GM18868 (cell line): ENCODE data around the gene ZNF79.
A peak's percentile ranks its signal among the peaks of the same experiment; 100 is the strongest.

Experiments
- ATAC-seq: cut with Tn5 transposase; IDR thresholded peaks from one replicate; pipeline ENCODE4 v1.9.1; 2021; ENCODE audit warnings: mild to moderate bottlenecking, moderate library complexity; ENCODE audit not compliant: unreplicated experiment

The ZNF79 gene

DNA sequence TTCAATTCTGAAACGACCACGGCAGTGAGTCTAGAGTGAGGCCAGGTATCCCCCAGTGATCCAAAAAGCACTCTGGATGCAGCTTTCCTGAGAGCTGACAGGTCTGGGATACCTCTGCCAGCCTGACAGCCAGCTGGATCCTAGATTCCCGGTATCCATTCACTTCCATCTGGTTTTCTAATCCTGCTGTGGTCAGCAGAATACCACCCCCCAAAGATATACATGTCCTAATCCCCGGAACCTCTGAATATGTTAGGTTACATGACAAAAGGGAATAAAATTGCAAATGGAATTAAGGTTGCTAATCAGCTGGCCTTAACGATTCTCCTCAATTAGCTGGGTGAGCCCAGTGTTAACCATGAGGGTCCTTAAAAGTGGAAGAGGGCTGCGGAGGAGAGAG, 1.4 kb upstream of the ZNF79 start:
- no peak for ATAC-seq

DNA sequence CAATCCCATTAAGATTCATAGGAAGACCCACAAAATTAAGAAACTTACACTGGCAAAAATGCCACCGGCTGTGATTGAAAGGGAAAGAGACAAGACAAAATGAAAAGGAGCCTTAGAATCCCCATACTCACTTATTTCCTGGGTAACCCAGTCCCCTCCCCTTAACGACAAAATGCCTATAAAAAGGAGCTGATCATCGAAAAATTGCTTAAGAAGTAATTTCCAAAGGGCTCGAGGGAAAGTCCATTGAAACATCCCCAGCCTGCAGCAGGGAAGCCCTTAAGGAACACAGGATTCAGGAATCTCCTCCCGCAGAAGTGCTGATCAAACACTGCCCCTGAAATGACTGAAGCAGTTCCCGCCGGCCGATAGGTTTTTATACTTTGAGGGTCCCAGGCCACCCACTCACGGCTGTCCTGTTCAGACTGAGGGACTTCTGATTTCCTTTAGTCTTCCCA, 677 bp upstream of the ZNF79 start:
- ATAC-seq = no peak

DNA sequence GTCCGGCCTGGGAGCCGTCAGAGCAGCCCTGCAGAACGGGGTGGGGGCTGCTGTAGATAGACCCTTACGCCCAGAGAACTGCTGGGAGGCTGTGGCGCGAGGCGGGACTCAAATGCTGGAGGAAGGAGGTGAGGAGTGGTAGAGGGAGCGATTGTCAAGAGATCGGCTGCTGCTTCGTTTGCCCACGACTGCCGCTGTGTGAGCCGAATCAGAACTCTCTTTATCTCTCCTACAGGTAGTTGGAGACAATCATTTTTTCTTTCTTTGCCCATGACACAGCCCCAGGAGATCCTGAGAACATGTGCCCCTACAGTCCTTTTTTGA, 456 bp downstream of the ZNF79 start:
- ATAC-seq = no peak

DNA sequence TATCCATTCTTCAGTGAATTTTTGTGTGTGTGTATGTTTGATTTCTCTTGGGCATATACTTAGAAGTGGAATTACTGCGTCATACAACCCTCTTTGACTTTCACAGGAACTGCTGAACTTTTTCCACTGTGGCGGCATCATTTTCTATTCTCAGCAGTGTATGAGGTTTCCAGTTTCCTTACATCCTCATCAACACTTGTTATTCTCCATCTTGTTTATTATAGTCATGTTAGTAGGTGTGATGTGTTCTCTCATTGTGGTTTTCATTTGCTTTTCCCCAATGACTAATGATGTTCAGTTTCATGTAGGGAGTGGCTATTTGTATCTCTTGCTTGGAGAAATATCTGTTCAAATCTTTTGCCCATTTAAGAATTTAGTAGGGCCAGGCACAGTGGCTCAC, 2.6 kb downstream of the ZNF79 start:
- no peak for ATAC-seq

DNA sequence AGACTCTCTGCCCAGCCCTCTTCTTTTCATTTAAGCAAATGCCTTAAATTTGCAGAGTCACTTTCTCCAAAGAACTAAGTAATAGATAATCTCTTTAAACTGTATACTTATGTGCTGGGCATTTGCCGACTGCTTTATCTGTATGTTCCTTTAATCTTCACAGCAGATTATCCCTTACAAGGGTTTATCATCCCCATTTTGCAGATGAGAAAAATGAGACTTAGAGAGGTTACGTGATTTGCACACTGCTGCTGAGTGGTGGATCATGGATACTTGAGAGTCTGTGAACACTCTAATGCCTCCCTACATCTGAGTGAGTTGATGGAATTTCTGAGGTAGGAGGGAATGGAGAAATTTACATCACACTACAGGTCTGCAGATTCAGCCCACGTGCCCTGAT, 4.2 kb downstream of the ZNF79 start:
- ATAC-seq = no peak

DNA sequence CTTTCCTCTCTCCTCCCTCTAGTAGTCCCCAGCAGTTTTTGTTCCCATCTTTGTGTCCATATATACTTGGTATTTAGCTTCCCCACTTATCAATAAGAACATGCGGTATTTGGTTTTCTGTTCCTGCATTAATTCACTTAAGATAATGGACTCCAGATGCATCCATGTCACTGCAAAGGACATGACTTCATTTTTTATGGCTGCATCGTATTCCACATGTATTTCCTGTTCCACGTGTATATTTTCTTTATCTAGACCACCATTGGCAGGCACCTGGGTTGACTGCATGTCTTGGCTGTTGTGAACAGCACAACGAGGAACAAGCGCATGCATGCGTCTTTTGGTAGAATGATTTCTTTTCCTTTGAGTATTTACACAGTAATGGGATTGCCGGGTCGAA, 6.2 kb downstream of the ZNF79 start:
- ATAC-seq = no peak

DNA sequence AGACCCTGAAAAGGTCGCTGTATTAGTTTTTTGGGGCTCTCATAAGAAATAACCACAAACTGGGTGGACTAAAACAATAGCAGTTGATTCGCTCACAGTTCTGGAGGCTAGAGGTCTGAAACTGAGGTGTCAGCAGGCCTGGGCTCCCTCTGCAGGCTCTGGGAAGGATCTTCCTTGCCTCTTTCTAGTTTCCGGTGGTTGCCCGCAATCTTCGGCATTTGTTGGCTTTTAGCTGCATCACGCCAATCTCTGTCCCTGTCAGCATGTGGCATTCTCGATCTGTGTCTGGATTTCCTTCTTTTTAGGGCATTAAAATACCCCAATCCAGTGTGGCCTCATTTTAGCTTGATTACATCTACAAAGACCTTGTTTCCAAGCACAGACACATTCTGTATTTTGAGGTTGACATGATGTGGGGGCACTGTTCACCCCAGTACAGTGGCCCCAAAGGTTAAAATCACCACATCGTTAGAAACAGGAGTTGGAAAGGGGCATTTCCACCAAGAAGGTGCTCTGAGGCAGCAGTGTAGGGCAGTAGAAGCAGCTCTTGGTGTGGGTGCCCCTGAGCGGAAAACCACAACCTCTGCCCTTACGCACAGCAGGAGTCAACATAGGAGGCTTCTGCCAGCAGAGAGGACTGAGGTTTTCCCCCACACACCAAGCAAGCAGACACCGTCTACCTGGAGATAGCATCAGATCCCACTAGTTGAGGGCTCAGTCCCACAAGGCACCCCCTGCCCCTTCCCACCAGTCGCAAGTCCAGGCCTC, 13.5 kb downstream of the ZNF79 start:
- no peak for ATAC-seq

DNA sequence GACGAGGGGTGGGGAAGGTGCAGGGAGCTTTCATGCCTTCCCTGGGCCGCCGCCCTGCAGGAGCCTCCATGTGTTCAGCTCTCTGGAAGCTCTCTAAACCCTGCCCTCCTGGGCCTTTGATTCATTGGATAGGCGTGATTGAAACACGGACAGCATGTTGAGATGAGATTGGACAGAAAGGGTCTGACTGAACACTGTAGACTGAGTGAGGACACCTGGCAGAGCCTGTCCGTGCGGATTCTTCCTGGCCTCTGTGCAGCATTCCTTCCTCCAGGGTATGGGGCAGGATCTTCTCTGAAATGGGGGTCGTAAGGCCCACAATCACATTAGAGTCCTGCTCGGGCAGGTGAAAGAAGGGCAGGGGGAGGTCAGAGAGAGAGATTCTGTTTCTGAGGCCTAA, 14.2 kb downstream of the ZNF79 start:
- ATAC-seq = no peak

DNA sequence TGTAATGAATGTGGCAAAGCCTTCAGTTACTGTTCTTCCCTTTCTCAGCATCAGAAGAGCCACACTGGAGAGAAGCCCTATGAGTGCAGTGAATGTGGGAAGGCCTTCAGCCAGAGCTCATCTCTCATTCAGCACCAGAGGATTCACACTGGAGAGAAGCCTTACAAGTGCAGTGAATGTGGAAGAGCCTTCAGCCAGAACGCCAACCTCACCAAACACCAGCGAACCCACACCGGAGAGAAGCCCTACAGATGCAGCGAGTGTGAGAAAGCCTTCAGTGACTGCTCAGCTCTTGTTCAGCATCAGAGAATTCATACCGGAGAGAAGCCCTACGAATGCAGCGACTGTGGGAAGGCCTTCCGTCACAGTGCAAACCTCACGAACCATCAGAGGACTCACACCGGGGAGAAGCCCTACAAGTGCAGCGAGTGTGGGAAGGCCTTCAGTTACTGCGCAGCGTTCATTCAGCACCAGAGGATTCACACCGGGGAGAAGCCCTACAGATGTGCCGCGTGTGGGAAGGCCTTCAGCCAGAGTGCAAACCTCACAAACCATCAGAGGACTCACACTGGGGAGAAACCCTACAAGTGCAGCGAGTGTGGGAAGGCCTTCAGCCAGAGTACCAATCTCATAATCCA, 20.2 kb downstream of the ZNF79 start:
- ATAC-seq = no peak

DNA sequence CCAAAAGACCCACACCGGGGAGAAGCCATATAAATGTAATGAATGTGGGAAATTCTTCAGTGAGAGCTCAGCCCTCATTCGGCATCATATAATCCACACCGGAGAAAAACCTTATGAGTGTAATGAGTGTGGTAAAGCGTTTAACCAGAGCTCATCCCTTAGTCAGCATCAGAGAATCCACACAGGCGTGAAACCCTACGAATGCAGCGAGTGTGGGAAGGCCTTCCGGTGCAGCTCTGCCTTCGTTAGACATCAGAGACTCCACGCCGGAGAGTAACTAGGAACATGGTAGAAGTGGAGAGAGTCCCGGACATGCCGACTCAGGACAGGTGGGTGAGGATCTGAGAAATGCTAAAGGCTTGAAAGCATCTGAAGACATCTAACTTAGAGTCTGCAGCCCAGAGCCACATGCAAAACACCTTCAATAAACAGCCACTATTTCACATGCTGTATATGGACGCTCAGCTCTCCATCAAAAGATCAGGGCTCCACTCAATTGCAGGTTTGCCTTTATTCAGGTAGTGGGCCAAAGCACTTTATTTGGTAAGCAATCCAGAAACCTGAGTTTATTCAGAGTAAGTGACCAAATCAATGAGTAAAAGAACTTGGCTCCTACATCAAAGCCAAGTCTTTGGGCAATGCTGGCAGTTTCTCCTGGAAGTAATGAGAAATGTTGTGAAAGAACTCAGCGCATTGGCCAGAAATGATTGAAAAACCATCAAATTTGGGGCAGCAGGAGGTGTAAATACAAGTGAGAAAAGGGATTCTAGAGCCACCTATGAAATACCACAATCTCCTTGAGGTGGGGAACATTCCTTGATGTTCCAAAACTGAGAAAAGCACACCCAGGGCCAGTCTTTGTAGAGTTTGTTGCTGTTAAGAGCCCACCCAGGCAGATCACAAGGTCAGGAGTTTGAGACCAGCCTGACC, 21.0 kb downstream of the ZNF79 start:
- no peak for ATAC-seq

DNA sequence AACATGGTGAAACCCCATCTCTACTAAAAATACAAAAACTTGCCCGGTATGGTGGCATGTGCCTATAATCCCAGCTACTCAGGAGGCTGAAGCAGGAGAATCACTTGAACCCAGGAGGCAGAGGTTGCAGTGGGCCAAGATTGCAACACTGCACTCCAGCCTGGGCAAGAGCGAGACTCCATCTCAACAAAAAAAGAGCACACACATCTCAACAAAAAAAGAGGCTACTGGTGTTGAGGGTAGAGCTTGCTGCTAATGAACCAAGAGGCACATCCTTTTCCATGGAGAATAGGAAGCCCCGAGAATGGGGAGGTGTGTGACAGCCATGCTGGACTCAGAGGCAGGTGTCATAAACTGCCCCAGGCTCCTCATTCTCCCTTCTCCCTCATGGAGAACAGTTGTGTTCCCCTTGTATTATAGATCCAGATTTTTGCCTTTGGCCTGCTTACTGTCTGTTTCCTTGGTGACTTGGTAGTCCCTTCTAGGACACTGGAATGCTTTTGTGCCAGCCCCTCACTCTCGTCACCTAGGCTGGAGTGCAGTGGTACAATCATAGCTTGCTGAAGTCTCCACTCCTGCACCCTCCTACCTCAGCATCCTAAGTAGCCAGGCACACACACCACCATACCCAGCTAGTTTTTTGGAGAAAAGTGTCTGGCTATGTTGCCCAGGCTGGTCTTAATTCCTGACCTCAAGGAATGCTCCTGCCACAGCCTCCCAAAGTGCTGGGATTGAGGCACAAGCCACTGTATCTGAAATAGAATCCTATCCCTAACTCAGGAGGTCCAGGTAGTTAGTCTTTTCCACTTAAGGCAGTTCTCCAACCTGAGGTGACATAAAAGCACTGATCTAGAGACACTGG, 21.9 kb downstream of the ZNF79 start:
- no peak for ATAC-seq

DNA sequence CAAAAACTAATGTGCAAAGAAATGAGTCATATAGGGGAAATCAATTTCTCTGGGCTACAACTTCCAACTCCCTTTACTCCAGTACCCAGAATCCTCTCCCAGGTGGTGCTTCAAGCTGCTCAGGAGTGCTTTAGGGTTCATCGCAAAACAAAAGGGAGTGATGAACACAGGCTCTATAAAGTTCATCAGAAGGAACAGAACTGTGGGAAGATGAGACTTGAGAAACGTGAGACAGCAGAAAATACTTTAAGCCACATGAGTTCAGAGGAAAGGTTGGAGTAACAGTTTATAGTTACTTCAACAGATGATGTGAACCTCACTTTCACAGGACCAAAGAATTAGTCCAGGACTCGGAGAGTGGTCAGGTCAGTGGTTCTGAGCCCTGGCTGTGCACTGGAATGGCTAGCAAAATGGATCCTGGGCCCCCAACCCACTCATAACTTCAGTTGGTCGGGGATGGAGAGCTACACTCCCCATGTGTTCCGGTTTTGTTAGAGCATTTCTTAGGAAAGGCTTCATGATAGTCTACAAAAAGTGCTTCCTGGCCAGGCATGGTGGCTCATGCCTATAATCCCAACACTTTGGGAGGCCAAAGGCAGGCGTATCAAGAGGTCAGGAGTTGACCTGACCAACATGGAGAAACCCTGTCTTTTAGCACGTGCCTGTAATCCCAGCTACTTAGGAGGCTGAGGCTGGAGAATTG, 22.7 kb downstream of the ZNF79 start:
- no peak for ATAC-seq

DNA sequence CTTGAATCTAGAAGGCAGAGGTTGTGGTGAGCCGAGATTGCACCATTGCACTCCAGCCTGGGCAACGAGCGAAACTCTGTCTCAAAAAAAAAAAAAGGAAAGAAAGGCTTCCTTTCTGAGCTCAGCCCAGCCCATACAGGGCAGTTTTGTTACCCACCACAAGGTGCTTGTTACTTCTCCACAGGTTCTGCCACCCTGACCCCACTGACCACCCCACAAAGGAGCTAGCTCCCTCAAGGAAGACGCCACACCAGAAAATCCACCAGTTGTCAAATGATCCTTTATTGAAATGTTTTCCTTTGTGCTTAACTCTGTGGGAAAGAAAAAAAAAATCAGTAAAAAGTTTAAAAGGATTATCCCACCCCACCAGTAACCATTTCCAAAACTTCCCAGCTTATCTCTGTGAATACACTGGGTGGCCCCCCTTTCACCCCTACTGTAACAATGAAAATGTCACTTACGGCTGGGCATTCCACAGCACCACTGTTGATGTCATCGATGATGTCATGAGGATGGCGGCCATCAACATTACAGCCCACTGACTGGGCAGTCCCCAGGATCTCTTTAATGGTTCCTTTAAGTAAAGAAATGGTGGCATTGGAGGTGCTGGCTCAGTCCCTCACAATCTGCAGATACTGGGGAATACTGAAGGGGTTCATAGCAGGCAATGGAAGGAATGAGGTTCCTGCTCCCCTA, 23.4 kb downstream of the ZNF79 start:
- ATAC-seq = no peak

DNA sequence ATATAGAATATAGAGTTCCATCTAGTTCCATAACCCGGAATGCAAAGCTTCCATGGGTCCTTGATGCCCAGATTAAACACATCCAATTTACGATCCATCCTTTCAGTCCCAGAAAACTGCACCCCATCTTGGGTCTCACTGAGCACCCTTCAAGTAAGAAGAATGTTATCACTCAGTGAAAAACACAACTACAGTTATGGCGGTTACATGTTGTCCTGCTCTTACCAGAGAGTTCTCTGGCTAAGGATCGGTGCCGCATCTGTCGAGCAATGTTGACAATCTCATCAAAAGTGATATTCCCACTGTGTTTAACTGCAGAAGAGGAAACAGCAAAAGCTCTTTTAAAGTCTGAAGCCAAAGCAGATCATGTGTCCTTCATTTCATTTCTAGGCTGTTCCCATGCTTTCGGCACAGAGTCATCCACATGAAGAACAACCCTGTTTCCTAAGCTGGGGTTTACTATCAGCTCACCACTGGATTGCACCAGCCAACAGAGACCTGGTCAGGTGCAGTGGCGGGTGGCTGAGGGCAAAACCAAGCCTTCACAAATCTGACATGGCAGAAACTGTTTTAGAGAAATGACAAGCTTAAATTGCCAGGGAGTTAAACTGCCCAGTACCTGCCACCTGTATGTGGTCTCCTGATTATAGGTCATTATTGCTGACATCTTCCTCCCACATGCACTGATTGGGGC, 24.1 kb downstream of the ZNF79 start:
- ATAC-seq = no peak

DNA sequence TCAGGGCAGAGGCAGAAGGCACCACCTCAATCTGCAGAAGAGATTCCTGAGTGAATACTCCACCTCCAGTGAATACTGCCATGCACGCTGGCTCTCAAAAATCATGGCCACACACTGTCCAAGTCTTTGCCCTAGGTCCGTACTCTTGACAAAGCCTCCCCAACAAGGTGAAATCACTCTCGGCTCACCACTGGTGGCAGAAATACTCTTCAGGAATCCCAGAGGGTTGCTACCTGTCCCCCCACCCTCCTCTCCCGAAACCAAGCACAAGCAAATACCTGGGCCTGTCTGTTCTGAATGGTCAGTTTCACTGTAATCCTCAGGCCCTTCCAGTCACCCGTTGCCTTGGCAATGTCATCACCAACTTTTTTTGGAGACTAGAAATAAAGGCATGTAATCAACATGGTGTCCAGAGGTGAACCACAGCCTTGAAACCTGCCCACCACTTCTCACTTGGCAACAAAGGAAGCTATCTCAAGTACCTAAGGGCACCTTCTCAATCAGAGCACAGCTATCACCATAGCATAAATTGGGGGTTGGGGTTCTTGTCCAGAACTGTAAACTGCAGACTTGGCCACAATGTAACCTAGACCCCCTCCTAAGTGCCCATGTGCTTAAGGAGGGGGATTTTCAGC, 25.3 kb downstream of the ZNF79 start:
- no peak for ATAC-seq

DNA sequence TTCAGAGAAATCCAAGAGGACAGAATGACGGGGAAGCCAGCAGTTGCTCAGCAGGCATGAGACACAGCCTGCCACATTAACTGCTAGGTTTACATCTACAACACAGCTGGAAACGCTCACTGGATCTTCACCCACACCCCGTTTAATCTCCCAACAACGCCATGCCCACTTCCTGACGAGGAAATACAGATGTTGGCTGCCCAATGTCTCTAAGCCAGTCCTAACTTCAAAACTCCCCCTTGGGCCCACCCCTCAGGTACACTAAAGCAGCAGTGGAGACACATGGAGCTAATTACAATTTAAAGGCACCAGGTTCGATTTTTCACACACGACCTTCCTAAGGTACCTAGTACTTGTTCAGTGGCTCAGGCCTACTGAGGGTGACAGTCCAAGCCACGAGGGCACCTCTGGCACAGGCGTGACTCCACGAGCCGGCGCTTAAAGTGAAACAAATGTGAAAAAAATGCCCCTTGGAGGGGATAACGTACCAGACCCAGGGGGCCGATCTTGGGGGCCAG, 26.1 kb downstream of the ZNF79 start:
- no peak for ATAC-seq

DNA sequence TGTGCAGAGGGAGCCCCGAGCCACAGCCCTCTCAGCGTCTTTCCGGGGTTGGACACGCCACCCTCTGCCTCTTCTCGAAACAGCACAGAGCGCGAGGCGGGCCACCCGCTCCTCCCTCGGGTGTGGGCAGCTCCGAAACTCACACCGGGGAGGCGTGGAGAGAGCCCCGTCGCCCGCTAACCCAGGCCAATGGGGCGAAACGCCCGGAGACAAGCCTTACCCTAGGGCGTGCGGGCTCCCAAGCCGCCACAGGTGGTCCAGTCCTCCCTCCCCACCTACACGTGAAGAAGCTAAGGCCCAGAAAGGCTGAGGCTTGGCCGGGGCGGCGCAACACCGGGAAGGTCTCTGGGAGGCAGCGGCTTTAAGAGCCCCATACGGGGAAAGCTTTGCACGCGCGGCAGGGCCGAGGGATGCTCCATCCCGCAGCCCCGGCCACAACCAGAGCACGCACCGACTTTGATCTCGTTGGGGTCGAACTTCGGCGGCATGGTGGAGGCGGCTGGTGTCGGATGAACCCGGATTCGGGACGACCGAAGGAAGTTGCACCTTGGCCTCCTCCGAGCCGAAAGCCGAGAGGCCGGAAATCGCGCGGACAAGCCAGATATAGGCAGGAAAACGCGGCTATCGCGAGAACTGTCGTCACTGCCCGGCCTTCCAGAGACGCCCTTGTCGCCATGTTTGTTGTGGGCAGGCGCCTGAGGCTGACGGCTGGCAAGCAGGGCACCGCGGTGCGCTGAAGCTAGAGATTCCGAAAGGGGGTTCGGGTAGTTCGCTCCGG, 26.8 kb downstream of the ZNF79 start, which contains the start of the genes LRSAM1 and RPL12:
TSS of gene LRSAM1 (plus strand) at position 681 of the 778 bp plus-strand sequence. CDS start 3,018 bp downstream, outside the sequence.
TSS of gene RPL12 (minus strand) at position 577 of the 778 bp plus-strand sequence. CDS start at position 488, 89 bp downstream.
- peak; percentile 68 for ATAC-seq

DNA sequence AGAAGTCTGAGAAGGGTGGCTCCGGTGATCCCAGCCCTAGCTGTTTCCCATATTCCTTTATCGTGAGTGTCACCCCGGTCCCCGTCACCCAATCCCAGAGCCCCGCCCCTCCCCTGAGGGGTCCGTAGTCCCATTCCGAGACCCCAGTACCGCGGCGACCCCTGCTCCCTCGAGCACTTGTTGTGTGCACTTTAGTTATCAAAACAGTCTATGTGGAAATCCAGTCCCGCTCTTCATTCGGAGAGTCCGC, 27.4 kb downstream of the ZNF79 start:
- no peak for ATAC-seq
